ENCODE measurements around the gene RBP2. TPM values are rescaled to one million over a fixed set of nuclear protein-coding genes. Genes with fewer than 3 reads are reported as not detected.
A peak's percentile ranks its signal among the peaks of the same experiment; 100 is the strongest.

The RBP2 gene
- total and polyA plus RNA-seq, 2 experiments from 2014 or later = 123 to 295 TPM

DNA sequence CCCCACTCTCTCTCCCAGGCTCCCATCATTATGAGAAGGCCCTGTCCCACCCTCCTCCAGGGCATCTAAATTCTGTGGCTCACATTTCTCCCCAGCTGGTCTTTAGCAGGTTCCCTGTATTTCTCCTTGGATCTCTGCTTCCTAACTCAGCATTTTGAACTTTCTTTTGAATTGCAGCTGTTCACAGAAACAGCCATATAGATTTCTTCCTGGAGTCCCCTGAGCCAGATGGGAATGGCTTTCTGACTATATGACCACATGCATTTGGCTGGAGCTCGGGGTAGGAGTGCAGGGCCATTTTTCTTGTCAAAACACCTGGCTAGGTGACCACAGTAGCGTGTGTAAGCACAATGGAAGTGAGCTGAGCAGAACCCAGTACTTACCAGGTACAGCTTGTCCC, 22.0 kb downstream of the RBP2 start:
- Histone ChIP-seq H3K27ac (no peak overlapping the region), H3K36me3 (replicated peaks; ENCODE audit: insufficient read depth, low read depth) (no peaks in the 10 kb centered on the region), H3K9me3 (ENCODE audit: low read depth) (no peaks in the 10 kb centered on the region), H3K4me1 (ENCODE audit: insufficient read depth) (peaks cover 11% of the 10 kb centered on the region), H4K20me1 (ENCODE audit: insufficient read depth, poor library complexity, severe bottlenecking) (no peaks in the 10 kb centered on the region), H3K4me2 (no peak overlapping the region), H3K4me3 (no peak overlapping the region), H3K9me2 (replicated peaks; ENCODE audit: insufficient read depth) (no peaks in the 10 kb centered on the region), H2AFZ (no peak overlapping the region), H3K27me3 (no peaks in the 10 kb centered on the region), H3K79me2 (no peaks in the 10 kb centered on the region)
- no peak for DNase-seq (ENCODE audit: low spot score)
- TF ChIP-seq EZH2phosphoT487 (IDR thresholded peaks at IDR 0.05; ENCODE audit: low read depth, severe bottlenecking, unreplicated experiment) (no peak), EZH2 (IDR thresholded peaks at IDR 0.05; ENCODE audit: borderline replicate concordance) (no peak)
- TF ChIP-seq, protein P1, sequence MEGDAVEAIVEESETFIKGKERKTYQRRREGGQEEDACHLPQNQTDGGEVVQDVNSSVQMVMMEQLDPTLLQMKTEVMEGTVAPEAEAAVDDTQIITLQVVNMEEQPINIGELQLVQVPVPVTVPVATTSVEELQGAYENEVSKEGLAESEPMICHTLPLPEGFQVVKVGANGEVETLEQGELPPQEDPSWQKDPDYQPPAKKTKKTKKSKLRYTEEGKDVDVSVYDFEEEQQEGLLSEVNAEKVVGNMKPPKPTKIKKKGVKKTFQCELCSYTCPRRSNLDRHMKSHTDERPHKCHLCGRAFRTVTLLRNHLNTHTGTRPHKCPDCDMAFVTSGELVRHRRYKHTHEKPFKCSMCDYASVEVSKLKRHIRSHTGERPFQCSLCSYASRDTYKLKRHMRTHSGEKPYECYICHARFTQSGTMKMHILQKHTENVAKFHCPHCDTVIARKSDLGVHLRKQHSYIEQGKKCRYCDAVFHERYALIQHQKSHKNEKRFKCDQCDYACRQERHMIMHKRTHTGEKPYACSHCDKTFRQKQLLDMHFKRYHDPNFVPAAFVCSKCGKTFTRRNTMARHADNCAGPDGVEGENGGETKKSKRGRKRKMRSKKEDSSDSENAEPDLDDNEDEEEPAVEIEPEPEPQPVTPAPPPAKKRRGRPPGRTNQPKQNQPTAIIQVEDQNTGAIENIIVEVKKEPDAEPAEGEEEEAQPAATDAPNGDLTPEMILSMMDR (IDR thresholded peaks at IDR 0.05; ENCODE audit: poor library complexity) = no peak
- 97% methylated on average over 2 of the region's 2 CpGs for WGBS (ENCODE audit: low lambda C conversion rate, missing lambda C conversion rate)

DNA sequence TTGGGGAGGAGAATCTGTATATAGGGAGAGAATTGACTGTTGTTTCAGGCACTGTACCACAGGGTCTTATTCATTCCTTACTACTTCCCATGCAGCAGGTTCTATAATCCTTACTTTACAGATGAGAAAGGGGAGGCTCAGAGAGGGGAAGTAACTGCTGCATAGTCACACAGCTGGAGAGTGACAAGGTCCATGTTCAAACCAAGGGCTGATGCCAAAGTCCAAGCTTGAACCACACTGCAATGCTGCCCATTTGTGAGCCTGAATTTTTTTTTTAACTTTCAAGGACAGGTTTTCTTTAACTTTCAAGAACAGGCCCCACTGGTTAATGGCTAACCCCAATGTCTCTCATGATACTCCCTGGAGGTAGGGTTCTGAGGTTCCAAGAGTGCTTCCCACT, 26.2 kb downstream of the RBP2 start:
- Histone ChIP-seq H3K4me1 (ENCODE audit: insufficient read depth) (peaks cover 4% of the 10 kb centered on the region), H4K20me1 (ENCODE audit: insufficient read depth, poor library complexity, severe bottlenecking) (no peaks in the 10 kb centered on the region), H3K27ac (no peak overlapping the region), H3K4me2 (no peak overlapping the region), H2AFZ (no peak overlapping the region), H3K9me2 (replicated peaks; ENCODE audit: insufficient read depth) (no peaks in the 10 kb centered on the region), H3K79me2 (no peaks in the 10 kb centered on the region), H3K36me3 (replicated peaks; ENCODE audit: insufficient read depth, low read depth) (no peaks in the 10 kb centered on the region), H3K27me3 (no peaks in the 10 kb centered on the region), H3K4me3 (no peak overlapping the region), H3K9me3 (ENCODE audit: low read depth) (no peaks in the 10 kb centered on the region)
- DNase-seq (ENCODE audit: low spot score) = peak; percentile 16
- TF ChIP-seq EZH2 (IDR thresholded peaks at IDR 0.05; ENCODE audit: borderline replicate concordance) = no peak
- TF ChIP-seq, protein P1 (IDR thresholded peaks at IDR 0.05; ENCODE audit: poor library complexity) = no peak
- no peak for TF ChIP-seq EZH2phosphoT487 (IDR thresholded peaks at IDR 0.05; ENCODE audit: low read depth, severe bottlenecking, unreplicated experiment)

DNA sequence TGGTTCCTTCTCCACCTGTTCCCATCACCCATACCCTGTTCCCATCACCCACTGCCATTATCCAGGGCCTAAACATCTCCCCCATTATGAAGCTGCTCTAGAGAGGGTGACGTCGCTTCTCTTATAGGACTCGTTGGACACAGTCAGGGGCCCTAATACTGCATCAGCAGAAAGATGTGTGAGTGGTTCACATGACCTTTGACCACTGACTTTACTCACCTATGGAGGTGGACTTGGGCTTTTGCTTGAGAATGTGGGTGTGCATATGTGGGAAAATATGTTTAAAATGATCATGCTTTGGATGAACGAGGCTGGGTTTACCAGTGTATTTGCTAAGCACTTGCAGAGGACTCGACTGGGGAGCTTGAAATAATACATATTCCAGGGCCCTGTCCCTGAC, 26.8 kb downstream of the RBP2 start:
- Histone ChIP-seq H3K27ac (no peak overlapping the region), H3K27me3 (no peaks in the 10 kb centered on the region), H3K79me2 (no peaks in the 10 kb centered on the region), H3K4me1 (ENCODE audit: insufficient read depth) (peaks cover 4% of the 10 kb centered on the region), H3K36me3 (replicated peaks; ENCODE audit: insufficient read depth, low read depth) (no peaks in the 10 kb centered on the region), H3K4me3 (no peak overlapping the region), H3K9me3 (ENCODE audit: low read depth) (no peaks in the 10 kb centered on the region), H2AFZ (no peak overlapping the region), H4K20me1 (ENCODE audit: insufficient read depth, poor library complexity, severe bottlenecking) (no peaks in the 10 kb centered on the region), H3K9me2 (replicated peaks; ENCODE audit: insufficient read depth) (no peaks in the 10 kb centered on the region), H3K4me2 (no peak overlapping the region)
- no peak for DNase-seq (ENCODE audit: low spot score)
- 91% methylated on average over 5 of the region's 5 CpGs for WGBS (ENCODE audit: low lambda C conversion rate, missing lambda C conversion rate)
- no peak for TF ChIP-seq EZH2phosphoT487 (IDR thresholded peaks at IDR 0.05; ENCODE audit: low read depth, severe bottlenecking, unreplicated experiment)
- TF ChIP-seq, protein P1 (IDR thresholded peaks at IDR 0.05; ENCODE audit: poor library complexity) = no peak
- no peak for TF ChIP-seq EZH2 (IDR thresholded peaks at IDR 0.05; ENCODE audit: borderline replicate concordance)

DNA sequence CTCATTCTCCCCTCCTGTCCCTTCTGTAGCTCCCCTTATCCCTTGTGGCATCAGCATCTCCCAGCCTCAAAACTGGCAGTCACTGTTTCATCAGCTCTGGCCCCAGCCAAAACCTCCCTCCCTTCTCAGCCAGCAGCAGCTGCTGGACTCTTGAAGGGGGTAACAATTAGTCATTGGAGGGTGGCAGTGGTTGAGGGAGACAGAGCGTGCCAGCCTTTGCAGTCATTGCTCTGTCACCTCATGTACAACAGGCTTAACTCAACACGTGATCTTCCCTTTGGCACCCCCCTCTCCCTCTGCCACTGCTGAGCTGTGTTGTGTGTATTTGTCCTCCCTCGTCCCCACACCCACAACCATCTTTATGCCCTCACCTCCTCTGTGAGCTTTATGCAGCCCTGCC, 28.2 kb downstream of the RBP2 start:
- Histone ChIP-seq H4K20me1 (ENCODE audit: insufficient read depth, poor library complexity, severe bottlenecking) (no peaks in the 10 kb centered on the region), H3K27ac (no peak overlapping the region), H3K9me3 (ENCODE audit: low read depth) (no peaks in the 10 kb centered on the region), H3K4me2 (no peak overlapping the region), H3K9me2 (replicated peaks; ENCODE audit: insufficient read depth) (no peaks in the 10 kb centered on the region), H3K27me3 (no peaks in the 10 kb centered on the region), H3K4me3 (no peak overlapping the region), H2AFZ (no peak overlapping the region), H3K79me2 (no peaks in the 10 kb centered on the region), H3K36me3 (replicated peaks; ENCODE audit: insufficient read depth, low read depth) (no peaks in the 10 kb centered on the region), H3K4me1 (ENCODE audit: insufficient read depth) (peaks cover 4% of the 10 kb centered on the region)
- TF ChIP-seq, protein P1 (IDR thresholded peaks at IDR 0.05; ENCODE audit: poor library complexity) = no peak
- TF ChIP-seq EZH2 (IDR thresholded peaks at IDR 0.05; ENCODE audit: borderline replicate concordance) = no peak
- TF ChIP-seq EZH2phosphoT487 (IDR thresholded peaks at IDR 0.05; ENCODE audit: low read depth, severe bottlenecking, unreplicated experiment) = no peak
- no peak for DNase-seq (ENCODE audit: low spot score)
- 84% methylated on average over 3 of the region's 3 CpGs for WGBS (ENCODE audit: low lambda C conversion rate, missing lambda C conversion rate)

All from hepatocyte (in vitro differentiated cells).